Smooth muscle cell (in vitro differentiated cells): ENCODE measurements around the gene SYCP1. TPM values are rescaled to one million over a fixed set of nuclear protein-coding genes. Genes with fewer than 3 reads are reported as not detected.

Experiments used
- DNase-seq: peaks from one replicate; lab custom pipeline; 2025; ENCODE audit not compliant: unreplicated experiment; lab: John Stamatoyannopoulos, UW
- H2AFZ ChIP-seq: fragments of 200-600 bp; sonication (generic); 2 replicates; pipeline ENCODE4 v1.6.0; 2016; ENCODE audit warnings: antibody characterized with exemption, low read depth, mild to moderate bottlenecking
- H3F3A ChIP-seq: fragments of 200-600 bp; sonication (generic); 2 replicates; pipeline ENCODE4 v1.6.0; 2017; ENCODE audit warnings: antibody characterized with exemption, low read depth
- H3K27ac ChIP-seq: fragments of 200-600 bp; sonication (generic); 2 replicates; pipeline ENCODE4 v1.5.1; 2016; ENCODE audit warnings: low read depth, mild to moderate bottlenecking
- H3K27me3 ChIP-seq: fragments of 200-600 bp; sonication (generic); 2 replicates; pipeline ENCODE4 v1.6.1; 2016; ENCODE audit warnings: low read depth, mild to moderate bottlenecking
- H3K36me3 ChIP-seq: fragments of 200-600 bp; sonication (generic); 2 replicates; pipeline ENCODE4 v1.5.1; 2016; ENCODE audit warnings: low read depth
- H3K4me1 ChIP-seq: fragments of 200-600 bp; sonication (generic); 2 replicates; pipeline ENCODE4 v1.5.1; 2016; ENCODE audit warnings: low read depth
- H3K4me2 ChIP-seq: fragments of 200-600 bp; sonication (generic); 2 replicates; pipeline ENCODE4 v1.6.0; 2016; ENCODE audit warnings: mild to moderate bottlenecking
- H3K4me3 ChIP-seq: fragments of 200-600 bp; sonication (generic); 2 replicates; pipeline ENCODE4 v1.5.1; 2016; ENCODE audit warnings: mild to moderate bottlenecking
- H3K79me2 ChIP-seq: fragments of 200-600 bp; sonication (generic); 2 replicates; pipeline ENCODE4 v1.6.0; 2016; ENCODE audit warnings: low read depth, mild to moderate bottlenecking
- H3K9ac ChIP-seq: fragments of 200-600 bp; sonication (generic); 2 replicates; pipeline ENCODE4 v1.6.0; 2016; ENCODE audit warnings: low read depth
- H3K9me3 ChIP-seq: fragments of 200-600 bp; sonication (generic); replicated peaks from 2 replicates; pipeline ENCODE4 v1.5.1; 2016; ENCODE audit warnings: low read depth
- H4K20me1 ChIP-seq: fragments of 200-600 bp; sonication (generic); 2 replicates; pipeline ENCODE4 v1.6.0; 2016; ENCODE audit warnings: low read depth
- WGBS: methylation state at CpG from one replicate; pipeline ENCODE4 v1.1.7; 2016; ENCODE audit warnings: low lambda C conversion rate; 5-methylcytosine and 5-hydroxymethylcytosine counted together
- polyA plus RNA-seq: library from polyadenylated mRNA; unstranded; fragments of >200 nt; fragmentation: Nextera tagmentation; extraction: Ambion mirVana; gene quantifications from 2 replicates; pipeline ENCODE4 v1.2.1, GENCODE V29; 2016
- total RNA-seq: library from RNA; depleted of rRNA; stranded (reverse); fragments of >200 nt; gene quantifications from 2 replicates; pipeline ENCODE4 v1.2.3, GENCODE V29; 2014
- TF ChIP-seq, protein P1 (sequence below): fragments of 200-600 bp; sonication (generic); IDR thresholded peaks from 2 replicates; pipeline ENCODE4 v1.5.1; 2017; ENCODE audit warnings: borderline replicate concordance, mild to moderate bottlenecking, antibody characterized with exemption; ENCODE audit not compliant: insufficient read depth, poor library complexity, severe bottlenecking

SYCP1 gene
- total and polyA plus RNA-seq, 2 experiments from 2014 or later = not detected

DNA sequence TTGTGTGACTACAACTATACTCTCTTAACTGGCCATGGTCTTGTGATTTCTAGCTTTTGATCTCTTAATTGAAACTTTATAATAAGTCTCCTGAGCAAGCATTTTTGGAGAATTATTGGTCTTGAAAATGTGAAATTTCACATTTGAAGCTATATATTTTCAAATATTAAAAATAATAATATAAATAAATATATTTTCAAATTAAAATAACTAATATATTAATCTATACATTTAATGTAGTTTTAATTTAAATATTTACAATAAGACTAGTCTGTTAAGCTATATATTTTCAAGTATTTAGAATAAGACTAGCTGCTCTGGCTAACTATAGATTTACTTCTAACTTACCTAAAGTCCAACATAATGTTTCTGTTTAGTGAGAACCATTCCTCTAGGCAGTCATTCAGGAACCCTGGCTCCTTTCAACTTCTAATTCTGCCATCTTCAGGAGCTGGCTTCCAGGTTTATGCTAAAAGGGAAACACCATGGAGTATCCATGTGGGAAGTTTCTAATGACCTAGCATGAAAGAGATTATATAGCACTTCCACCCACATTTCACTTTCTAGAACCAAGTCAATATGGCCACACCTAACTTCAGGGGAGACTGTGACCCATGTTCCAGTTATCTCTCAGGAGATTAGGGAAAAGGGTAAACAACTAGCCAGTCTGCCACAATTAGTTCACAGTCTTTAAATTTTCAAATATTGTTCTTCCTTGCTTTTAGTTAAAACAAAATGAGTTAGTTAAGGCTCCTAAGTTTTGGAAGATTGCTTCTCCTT lies 143.0 kb downstream of the SYCP1 start:
- H2AFZ ChIP-seq = no peak overlapping the region
- H3K9me3 ChIP-seq = no peaks in the 10 kb centered on the region
- no peak for DNase-seq
- no peak overlapping the region for H3K4me2 ChIP-seq
- no peaks in the 10 kb centered on the region for H3K4me1 ChIP-seq
- no peaks in the 10 kb centered on the region for H3K36me3 ChIP-seq
- H4K20me1 ChIP-seq = no peaks in the 10 kb centered on the region
- no peaks in the 10 kb centered on the region for H3F3A ChIP-seq
- H3K27me3 ChIP-seq = no peaks in the 10 kb centered on the region
- no peaks in the 10 kb centered on the region for H3K79me2 ChIP-seq
- TF ChIP-seq, protein P1, sequence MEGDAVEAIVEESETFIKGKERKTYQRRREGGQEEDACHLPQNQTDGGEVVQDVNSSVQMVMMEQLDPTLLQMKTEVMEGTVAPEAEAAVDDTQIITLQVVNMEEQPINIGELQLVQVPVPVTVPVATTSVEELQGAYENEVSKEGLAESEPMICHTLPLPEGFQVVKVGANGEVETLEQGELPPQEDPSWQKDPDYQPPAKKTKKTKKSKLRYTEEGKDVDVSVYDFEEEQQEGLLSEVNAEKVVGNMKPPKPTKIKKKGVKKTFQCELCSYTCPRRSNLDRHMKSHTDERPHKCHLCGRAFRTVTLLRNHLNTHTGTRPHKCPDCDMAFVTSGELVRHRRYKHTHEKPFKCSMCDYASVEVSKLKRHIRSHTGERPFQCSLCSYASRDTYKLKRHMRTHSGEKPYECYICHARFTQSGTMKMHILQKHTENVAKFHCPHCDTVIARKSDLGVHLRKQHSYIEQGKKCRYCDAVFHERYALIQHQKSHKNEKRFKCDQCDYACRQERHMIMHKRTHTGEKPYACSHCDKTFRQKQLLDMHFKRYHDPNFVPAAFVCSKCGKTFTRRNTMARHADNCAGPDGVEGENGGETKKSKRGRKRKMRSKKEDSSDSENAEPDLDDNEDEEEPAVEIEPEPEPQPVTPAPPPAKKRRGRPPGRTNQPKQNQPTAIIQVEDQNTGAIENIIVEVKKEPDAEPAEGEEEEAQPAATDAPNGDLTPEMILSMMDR = no peak
- no peak overlapping the region for H3K27ac ChIP-seq
- H3K4me3 ChIP-seq = no peak overlapping the region
- H3K9ac ChIP-seq = no peak overlapping the region

DNA sequence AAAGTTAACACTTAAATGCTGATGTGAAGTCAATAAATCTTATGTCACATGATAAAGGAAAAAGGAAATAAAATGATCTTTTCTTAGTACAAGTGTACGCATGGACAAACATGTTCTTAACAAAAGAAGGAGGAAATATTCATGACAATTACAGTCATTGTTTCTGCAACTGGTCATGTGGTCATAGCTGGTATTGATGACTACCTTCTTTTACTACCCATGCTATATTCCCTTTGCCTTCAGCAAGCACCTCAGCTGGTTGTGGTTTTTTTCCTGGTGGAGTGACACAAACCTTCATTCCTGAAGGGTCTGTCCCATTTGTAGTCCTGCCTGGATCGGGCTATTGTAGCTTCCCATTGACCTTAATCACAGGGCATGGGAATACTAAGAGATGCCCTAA lies 151.5 kb downstream of the SYCP1 start:
- H3K27ac ChIP-seq = no peak overlapping the region
- H3K4me2 ChIP-seq = no peak overlapping the region
- no peaks in the 10 kb centered on the region for H3K9me3 ChIP-seq
- DNase-seq = no peak
- H3K36me3 ChIP-seq = no peaks in the 10 kb centered on the region
- no peak overlapping the region for H3K4me3 ChIP-seq
- H3K4me1 ChIP-seq = no peaks in the 10 kb centered on the region
- H3K79me2 ChIP-seq = no peaks in the 10 kb centered on the region
- H2AFZ ChIP-seq = no peak overlapping the region
- H4K20me1 ChIP-seq = no peaks in the 10 kb centered on the region
- TF ChIP-seq, protein P1 = no peak
- no peak overlapping the region for H3K9ac ChIP-seq
- 94% methylated on average over 2 of the region's 2 CpGs for WGBS
- no peaks in the 10 kb centered on the region for H3K27me3 ChIP-seq
- no peaks in the 10 kb centered on the region for H3F3A ChIP-seq

- Histone ChIP-seq H3K4me3 (no peak overlapping the region), H3K27ac (no peak overlapping the region), H3K9ac (no peak overlapping the region), H3K27me3 (no peaks in the 10 kb centered on the region), H3K9me3 (no peaks in the 10 kb centered on the region), H2AFZ (no peak overlapping the region), H3K36me3 (no peaks in the 10 kb centered on the region), H3K79me2 (no peaks in the 10 kb centered on the region), H3K4me2 (no peak overlapping the region), H4K20me1 (no peaks in the 10 kb centered on the region), H3K4me1 (no peaks in the 10 kb centered on the region), H3F3A (no peaks in the 10 kb centered on the region)
- 95% methylated on average over 1 of the region's 1 CpG for WGBS
- TF ChIP-seq, protein P1 = no peak
- DNase-seq = no peak
Measured at GRCh38 chr1:115012006-115012405, 157.3 kb downstream of the SYCP1 start.

- DNase-seq = no peak
- Histone ChIP-seq H3F3A (no peaks in the 10 kb centered on the region), H3K36me3 (no peaks in the 10 kb centered on the region), H3K4me1 (no peaks in the 10 kb centered on the region), H3K27ac (no peak overlapping the region), H2AFZ (no peak overlapping the region), H3K4me3 (no peak overlapping the region), H3K79me2 (no peaks in the 10 kb centered on the region), H3K9me3 (no peaks in the 10 kb centered on the region), H3K27me3 (no peaks in the 10 kb centered on the region), H3K4me2 (no peak overlapping the region), H3K9ac (no peak overlapping the region), H4K20me1 (no peaks in the 10 kb centered on the region)
- TF ChIP-seq, protein P1 = no peak
- WGBS = 89% methylated on average over 1 of the region's 1 CpG
Measured at GRCh38 chr1:115012434-115012833, 157.8 kb downstream of the SYCP1 start.
